Stimulated activated naive CD8-positive, alpha-beta T cell treated with anti-CD3 and anti-CD28 coated beads, Interleukin-15, Interleukin-2, amounts not matched to agents 100 U/mL and 50 U/mL, for 24 hours (primary cell): ENCODE results near the gene CDH5.
"Not testable (repeated sequence)": the region's sequence is repeated elsewhere in the genome, so short reads cannot be mapped to it uniquely, and the experiment has no call there.

Experiments
- ATAC-seq: fragments of 150-1000 bp; cut with Tn5 transposase; one replicate; pipeline ENCODE4 v1.10.0; 2021
- DNase-seq: peaks from one replicate; pipeline ENCODE4 v3.0.0; 2021

CDH5 gene, protein sequence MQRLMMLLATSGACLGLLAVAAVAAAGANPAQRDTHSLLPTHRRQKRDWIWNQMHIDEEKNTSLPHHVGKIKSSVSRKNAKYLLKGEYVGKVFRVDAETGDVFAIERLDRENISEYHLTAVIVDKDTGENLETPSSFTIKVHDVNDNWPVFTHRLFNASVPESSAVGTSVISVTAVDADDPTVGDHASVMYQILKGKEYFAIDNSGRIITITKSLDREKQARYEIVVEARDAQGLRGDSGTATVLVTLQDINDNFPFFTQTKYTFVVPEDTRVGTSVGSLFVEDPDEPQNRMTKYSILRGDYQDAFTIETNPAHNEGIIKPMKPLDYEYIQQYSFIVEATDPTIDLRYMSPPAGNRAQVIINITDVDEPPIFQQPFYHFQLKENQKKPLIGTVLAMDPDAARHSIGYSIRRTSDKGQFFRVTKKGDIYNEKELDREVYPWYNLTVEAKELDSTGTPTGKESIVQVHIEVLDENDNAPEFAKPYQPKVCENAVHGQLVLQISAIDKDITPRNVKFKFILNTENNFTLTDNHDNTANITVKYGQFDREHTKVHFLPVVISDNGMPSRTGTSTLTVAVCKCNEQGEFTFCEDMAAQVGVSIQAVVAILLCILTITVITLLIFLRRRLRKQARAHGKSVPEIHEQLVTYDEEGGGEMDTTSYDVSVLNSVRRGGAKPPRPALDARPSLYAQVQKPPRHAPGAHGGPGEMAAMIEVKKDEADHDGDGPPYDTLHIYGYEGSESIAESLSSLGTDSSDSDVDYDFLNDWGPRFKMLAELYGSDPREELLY

DNA sequence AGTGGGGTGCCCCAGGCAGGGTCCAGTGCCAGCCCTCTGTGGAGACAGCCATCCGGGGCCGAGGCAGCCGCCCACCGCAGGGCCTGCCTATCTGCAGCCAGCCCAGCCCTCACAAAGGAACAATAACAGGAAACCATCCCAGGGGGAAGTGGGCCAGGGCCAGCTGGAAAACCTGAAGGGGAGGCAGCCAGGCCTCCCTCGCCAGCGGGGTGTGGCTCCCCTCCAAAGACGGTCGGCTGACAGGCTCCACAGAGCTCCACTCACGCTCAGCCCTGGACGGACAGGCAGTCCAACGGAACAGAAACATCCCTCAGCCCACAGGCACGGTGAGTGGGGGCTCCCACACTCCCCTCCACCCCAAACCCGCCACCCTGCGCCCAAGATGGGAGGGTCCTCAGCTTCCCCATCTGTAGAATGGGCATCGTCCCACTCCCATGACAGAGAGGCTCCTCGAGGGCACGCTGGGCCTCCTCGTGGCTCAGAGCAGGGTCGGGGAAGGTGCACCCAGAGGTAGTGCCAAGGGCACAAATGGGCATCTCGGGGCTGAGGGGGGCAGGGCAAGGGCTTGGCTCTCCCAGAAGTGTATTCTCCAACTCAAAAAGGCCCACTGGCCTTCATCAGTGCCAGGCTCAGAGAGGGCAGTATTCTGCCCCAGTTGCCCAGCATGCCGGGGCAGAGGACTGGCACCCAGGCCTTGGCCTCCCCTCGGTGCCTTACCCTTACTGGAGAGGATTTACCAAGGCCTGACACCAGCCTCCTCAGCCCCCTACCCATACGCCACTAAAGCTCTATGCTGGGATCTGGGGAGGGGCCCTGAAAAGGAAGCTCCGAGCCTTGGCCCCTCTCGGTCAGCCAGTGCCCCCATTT, at the start of gene CDH5:
CDH5 (plus strand) TSS at position 259 of the 867 bp plus-strand sequence. CDS start 12,647 bp downstream, outside the sequence.
- no peak for DNase-seq
- no peak for ATAC-seq

GRCh38 chr16:66318505-66318904, 48.0 kb upstream of the CDH5 start:
- DNase-seq = no peak
- no peak for ATAC-seq

GRCh38 chr16:66320774-66321173, 45.7 kb upstream of the CDH5 start:
- DNase-seq = no peak

DNA sequence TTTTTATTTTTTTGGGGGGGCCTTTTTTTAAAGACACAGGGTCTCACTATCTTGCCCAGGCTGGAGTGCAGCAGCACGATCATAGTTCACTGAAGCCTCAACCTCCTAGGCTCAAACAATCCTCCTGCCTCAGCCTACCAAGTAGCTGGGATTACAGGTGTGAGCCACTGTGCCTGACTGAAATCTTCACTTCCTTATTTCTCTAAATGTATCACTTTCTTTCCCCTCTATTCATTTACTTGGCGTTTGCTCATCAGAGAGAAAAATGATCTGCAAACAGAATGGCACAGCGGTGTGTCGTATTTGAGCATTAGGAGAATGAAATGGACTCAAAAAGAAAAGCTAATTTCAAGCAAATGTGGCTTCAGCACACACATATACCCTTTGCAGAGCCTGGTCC, 44.3 kb upstream of the CDH5 start:
- no peak for DNase-seq
- ATAC-seq = no peak

More at GRCh38 chr16:66320774-66321173, 45.7 kb upstream of the CDH5 start:
- no peak for ATAC-seq

DNA sequence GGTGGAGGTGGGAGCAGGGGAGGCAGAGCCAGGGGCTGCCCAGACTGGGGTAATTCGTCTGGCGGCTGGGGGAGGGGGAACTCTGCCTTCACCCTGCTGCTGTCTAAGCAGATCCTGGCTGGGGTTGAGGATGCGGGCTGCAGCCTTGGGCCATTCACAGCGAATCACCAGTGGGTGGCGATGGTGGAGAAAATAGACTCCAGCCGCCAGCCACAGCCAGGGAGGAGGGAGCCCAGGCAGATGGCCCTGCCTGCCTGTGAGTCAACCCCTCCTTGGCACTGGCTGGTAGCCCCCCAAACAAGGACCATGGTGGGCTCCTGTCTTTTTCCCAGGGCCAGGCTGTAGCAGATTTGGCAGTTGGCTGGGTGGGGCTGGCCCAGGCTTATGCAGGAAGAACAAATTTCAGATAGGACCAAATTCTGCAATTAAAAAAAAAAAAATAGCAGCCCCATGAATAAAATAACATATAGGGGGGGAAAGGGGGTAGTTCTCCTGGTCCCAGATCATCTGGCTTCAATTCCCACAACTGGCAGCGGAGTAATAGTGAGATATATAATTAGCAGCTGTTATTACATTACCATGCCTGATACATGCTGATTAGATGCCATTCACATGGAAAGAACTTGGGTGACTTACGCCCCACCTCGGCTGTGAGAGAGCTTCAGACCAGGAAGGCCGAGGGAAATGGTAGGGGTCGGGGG, 41.5 kb upstream of the CDH5 start:
- ATAC-seq = no peak
- DNase-seq = peak; percentile 5

DNA sequence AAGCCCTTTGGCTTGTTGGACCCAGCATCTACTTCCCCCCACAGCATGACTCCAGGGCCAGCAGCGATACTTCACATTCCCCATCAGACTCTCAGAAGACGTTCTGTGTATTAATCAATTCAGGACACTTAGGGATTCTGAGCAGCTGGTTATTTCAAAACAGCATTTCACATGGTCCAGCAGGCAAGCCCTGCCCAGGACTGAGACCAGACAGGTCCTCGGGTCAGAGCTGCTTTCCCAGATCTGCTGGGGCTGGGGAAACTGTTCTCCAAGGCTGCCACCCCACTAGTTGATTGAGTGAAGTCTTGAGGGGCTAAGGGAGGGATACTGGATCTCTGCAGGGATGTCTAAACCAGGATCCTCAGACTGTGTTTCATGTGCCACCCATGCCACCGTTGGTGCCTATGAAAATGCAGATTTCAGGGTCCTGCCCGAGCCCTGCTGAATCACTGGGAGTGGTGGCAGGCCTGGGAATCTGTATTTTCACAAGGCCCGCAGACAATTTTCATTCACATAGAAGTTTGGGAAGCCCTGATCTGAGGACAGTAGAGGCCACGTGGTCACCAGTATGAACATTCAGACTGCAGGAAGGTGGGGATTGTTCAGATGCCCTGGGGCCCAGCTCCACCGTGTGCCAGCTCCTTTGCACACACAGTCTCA, 40.6 kb upstream of the CDH5 start:
- DNase-seq = no peak

DNA sequence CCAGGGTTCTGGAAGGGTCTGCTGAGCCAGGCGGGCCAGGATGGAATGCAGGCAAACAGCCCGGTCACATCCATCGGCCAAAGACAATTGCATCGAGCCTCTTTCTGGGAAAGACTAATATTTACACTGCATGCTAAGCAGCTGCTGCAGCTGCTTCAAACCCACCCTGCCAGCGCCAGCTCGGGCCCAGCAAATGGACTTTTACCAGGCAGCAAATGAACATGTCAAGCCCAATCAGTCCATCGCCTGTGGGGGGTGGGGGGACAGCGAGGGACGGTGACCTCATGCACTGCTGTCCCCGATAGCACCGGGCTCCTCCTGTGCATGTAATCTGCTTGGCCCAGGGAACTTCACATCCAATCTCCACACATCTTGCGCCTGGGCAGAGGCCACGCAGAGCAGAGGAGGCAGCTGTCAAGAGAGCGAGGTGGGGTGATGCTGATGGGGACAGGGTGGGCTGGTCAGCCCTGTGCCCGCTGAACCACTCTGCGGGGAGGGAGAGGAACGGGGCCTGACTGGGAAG, 39.4 kb upstream of the CDH5 start:
- DNase-seq (no peak), ATAC-seq (no peak)

More for the DNA sequence above, 40.6 kb upstream of the CDH5 start:
- no peak for ATAC-seq

DNA sequence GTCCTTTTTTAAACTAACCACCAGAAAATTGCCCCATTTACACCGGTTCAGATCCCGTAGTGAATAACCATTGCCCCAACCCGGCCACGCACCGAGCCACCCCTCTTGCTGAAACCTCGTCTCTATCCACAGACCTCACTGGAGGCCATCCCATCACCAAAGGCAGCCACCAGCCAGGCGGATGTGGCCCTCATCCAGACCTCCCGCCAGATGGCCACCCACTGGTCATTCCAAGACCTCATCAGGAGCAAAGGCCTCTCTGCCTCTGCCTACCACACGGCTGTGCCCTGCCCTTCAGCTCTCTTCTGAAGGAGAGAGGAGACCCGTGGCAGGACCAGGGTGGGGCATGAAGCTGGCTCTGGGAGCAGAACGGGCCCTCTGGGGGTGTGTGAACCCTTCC, 38.2 kb upstream of the CDH5 start:
- ATAC-seq = no peak
- no peak for DNase-seq

GRCh38 chr16:66331464-66331863, 35.0 kb upstream of the CDH5 start:
- not testable (repeated sequence) for DNase-seq, ATAC-seq

DNA sequence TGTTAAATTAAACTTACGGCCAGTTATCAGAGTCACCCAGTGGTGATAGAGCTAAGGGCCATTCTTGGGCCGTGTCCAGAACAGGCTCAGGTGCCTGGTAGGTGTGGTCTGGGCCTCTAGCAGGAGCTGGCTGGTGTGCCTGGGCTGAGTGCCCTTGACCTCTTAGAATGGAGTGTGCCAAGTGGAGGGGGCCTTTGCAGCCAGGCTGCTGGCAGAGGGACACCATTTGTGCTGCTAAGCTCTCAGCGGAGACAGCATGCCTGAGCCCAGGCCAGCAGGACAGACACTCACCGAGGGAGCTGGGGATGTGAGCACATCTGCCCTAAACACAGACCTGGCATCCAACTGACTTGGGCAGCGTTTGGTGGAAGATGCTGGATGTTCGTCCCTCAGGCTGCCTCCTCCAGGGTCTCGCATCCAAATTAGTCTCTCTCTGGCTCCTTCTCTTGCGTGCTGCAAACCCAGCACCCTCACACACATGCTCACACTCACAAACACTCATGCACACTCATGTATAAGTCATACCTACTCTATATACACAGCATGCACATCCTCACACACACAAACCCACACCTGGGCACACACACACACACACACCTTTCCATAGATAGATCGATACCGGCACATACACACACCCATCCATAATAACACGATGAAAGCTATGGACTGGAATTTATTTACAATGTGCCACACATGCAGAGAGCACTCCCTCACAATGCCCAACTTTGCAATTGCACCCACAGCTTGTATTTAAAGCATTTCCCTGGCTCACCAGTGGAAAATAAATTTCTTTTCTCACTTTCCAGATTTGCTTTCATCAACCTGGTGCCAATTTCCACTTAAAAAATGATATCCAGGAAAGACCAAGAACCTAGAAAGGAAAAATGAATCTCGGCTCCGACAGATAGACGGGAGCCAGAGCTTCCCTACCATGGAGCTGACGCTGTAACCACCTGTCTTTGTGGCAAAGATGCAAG, 33.6 kb upstream of the CDH5 start:
- ATAC-seq = no peak
- no peak for DNase-seq

GRCh38 chr16:66334853-66335574, 31.5 kb upstream of the CDH5 start:
- ATAC-seq = no peak

DNA sequence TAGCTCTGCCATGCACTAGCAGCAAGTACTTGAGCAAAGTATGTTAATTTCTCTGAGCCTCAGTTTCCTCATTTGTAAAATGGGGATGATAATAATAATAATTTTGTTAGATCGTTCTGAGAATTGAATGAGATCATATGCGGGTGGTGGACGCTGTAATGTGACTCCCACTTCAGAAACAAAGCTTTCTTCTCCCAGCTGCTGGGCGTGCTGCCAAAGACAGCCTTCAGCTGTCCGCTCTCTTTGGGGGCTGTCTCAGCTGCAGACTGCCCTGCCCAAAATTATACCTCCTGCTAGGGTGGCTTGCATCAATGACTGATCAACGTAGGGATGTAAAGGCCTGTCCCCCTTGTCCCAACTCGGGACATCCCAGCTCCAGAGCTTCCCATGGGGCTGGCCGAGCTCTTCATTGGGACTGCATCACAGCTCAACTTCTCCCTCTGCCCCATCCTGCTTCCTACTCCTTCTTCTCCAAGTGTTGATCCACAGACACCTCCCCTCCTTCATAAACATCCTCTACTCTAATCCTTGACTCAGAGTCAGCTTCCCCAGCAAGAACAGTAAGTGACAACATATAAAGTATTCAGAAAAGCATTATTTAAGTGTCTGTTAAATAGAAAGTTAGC, 30.7 kb upstream of the CDH5 start:
- DNase-seq = no peak
- ATAC-seq = no peak

More at GRCh38 chr16:66334853-66335574, 31.5 kb upstream of the CDH5 start:
- no peak for DNase-seq

DNA sequence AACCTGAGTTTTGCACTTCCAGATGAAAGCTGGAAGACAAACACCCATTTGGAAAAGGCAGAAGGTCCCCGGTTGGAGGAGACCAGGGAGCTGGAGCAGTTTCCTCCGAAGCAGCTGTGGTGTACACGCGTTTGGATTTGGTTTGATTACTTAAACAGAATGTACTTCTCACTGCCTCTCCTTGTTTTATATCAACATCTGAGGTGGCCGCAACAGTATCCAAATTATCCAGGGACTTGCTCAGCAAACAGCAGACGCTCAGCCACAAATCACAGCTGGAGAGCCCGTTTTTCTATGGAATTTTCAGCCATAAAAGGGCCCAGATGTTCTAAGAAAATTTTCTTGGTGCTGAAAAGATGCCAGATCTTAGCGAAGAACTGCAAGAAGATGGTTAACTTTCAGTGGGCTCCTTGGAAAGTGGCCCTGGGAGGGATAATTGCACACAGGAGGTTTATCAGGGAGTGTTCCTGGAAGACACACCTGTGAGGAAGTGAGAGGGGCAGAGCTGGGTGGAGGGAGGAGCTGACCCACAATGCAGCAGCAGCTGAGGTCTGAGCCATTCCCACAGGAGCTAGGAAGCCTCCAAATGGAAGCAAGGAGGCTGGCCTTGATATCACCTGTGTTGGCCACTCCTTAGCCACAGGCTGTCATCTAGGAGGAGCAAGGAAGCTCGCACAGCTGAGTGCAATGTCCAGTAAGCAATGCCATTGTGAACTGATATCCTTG, 28.9 kb upstream of the CDH5 start:
- DNase-seq = no peak

GRCh38 chr16:66342294-66342900, 24.1 kb upstream of the CDH5 start:
- DNase-seq (peak; percentile 59), ATAC-seq (no peak)

More for the DNA sequence above, 28.9 kb upstream of the CDH5 start:
- no peak for ATAC-seq

GRCh38 chr16:66344533-66345145, 21.9 kb upstream of the CDH5 start:
- peak; percentile 49 for DNase-seq
- ATAC-seq = no peak

GRCh38 chr16:66346221-66346620, 20.3 kb upstream of the CDH5 start:
- DNase-seq (no peak), ATAC-seq (peak; percentile 29)

- no peak for ATAC-seq
- DNase-seq = no peak
Observed at GRCh38 chr16:66352304-66352703, 14.2 kb upstream of the CDH5 start.
